Mucosa of descending colon (tissue), 3 donors: ENCODE data around the gene ZMIZ1. TPM values are rescaled to one million over a fixed set of nuclear protein-coding genes. Genes with fewer than 3 reads are reported as not detected.

Source experiments
- ATAC-seq: fragments of 200-7000 bp; cut with Tn5 transposase; one replicate; pipeline ENCODE4 v1.9.1; 2020; ENCODE audit warnings: mild to moderate bottlenecking, moderate library complexity
- DNase-seq, 3 donors: peaks; one replicate each; pipeline ENCODE4 v3.0.0-alpha.2; 2020
- H3K36me3 ChIP-seq: fragments of 200-600 bp; one replicate; pipeline ENCODE4 v1.8.0; 2021; ENCODE audit warnings: low read depth, mild to moderate bottlenecking
- H3K4me1 ChIP-seq: fragments of 200-600 bp; one replicate; pipeline ENCODE4 v1.8.0; 2021; ENCODE audit warnings: low read depth, mild to moderate bottlenecking
- H3K4me3 ChIP-seq: fragments of 200-600 bp; one replicate; pipeline ENCODE4 v1.8.0; 2021; ENCODE audit warnings: mild to moderate bottlenecking
- H3K9me3 ChIP-seq: fragments of 200-600 bp; one replicate; pipeline ENCODE4 v1.8.0; 2021; ENCODE audit warnings: mild to moderate bottlenecking
- CTCF ChIP-seq: fragments of 200-600 bp; IDR thresholded peaks from one replicate; pipeline ENCODE4 v1.8.0; 2022; ENCODE audit warnings: antibody characterized with exemption, mild to moderate bottlenecking
- intact Hi-C, 2 donors: fragments of 100-400 bp; cut with DNase I in 1 of 2; cut with micrococcal nuclease in 1 of 2; formaldehyde crosslinking; loops; one replicate each; pipeline versions ENCODE4 v1.11.0 to v1.11.1; 2022; cut with DNase I, micrococcal nuclease
- total RNA-seq, 3 donors: library from RNA; stranded (reverse); fragmentation: NEBNext Ultra II Directional in 2 of 3; extraction: Animal tissue kit (Norgen Biotek cat#: 25700) in 2 of 3; gene quantifications; one replicate each; pipeline versions ENCODE4 v1.2.1 to v1.2.4, GENCODE V29; 2021 to 2023
- donor health status: DM: no; HTN: no; CAD: no; lungs with moderate emphysema.
- donor health status: DM: no; HTN: no; CAD: no.
- donor health status: DM: no; HTN: yes; CAD: no.

Gene ZMIZ1
- total RNA-seq, 3 donors from 2014 or later, result 61.4 to 103 (median 89.1) TPM

- ATAC-seq (no peak), DNase-seq (no peak)
- no peaks in the 10 kb centered on the region for H3K36me3 ChIP-seq
- H3K9me3 ChIP-seq, result no peaks in the 10 kb centered on the region
- H3K4me3 ChIP-seq, result no peak overlapping the region
- no peak for TF ChIP-seq CTCF
- H3K4me1 ChIP-seq, result peaks cover 5% of the 10 kb centered on the region
- intact Hi-C loops, result no loop called here
These were observed 293.1 kb downstream of the ZMIZ1 start for GRCh38 chr10:79361726-79362397.
